Measurements from ENCODE around the gene ARHGAP1. TPM values are rescaled to one million over a fixed set of nuclear protein-coding genes. Genes with fewer than 3 reads are reported as not detected.
"Not testable (repeated sequence)": the region's sequence is repeated elsewhere in the genome, so short reads cannot be mapped to it uniquely, and the experiment has no call there.

ARHGAP1 gene
- total RNA-seq, 1 donor from 2014 or later: 31.9 TPM

- H3K36me3 Mint-ChIP-seq (ENCODE audit: low read depth): peaks cover 4% of the 10 kb centered on the region
- no peaks in the 10 kb centered on the region for H3K27me3 Mint-ChIP-seq (ENCODE audit: low read depth)
- TF ChIP-seq, protein P1, sequence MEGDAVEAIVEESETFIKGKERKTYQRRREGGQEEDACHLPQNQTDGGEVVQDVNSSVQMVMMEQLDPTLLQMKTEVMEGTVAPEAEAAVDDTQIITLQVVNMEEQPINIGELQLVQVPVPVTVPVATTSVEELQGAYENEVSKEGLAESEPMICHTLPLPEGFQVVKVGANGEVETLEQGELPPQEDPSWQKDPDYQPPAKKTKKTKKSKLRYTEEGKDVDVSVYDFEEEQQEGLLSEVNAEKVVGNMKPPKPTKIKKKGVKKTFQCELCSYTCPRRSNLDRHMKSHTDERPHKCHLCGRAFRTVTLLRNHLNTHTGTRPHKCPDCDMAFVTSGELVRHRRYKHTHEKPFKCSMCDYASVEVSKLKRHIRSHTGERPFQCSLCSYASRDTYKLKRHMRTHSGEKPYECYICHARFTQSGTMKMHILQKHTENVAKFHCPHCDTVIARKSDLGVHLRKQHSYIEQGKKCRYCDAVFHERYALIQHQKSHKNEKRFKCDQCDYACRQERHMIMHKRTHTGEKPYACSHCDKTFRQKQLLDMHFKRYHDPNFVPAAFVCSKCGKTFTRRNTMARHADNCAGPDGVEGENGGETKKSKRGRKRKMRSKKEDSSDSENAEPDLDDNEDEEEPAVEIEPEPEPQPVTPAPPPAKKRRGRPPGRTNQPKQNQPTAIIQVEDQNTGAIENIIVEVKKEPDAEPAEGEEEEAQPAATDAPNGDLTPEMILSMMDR (conservative IDR thresholded peaks at IDR 0.05): no peak
- no peak overlapping the region for H3K4me3 Mint-ChIP-seq
- DNase-seq (ENCODE audit: low read depth, low spot score): no peak
- no peak overlapping the region for H3K27ac Mint-ChIP-seq (ENCODE audit: unreplicated experiment)
- H3K9me3 Mint-ChIP-seq: no peaks in the 10 kb centered on the region
- peaks cover 4% of the 10 kb centered on the region for H3K4me1 Mint-ChIP-seq
These were observed 26.5 kb downstream of the ARHGAP1 start for GRCh38 chr11:46673713-46674462.

DNA sequence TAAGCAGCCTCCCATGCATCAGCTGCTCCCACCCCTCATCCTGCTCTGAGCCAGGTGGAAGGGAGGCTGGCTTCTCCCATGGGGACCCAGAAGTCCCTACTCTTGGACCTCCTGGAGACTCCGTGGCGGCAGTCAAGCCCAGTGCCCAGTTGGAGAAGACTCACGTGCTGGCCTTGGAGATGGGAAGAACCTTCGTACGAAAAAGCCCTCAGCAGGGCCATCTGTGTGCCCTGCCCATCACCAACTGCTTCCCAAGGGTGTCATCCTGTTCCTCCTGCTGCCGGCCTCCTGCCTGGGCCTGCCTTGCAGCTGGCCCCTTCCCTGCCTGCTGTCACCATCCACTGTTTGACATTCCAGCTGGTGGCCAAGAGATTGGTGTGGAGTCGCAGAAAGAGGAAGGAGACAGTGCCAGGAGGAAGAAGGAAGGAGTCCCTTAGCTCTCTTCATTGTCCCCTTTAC, 28.0 kb downstream of the ARHGAP1 start:
- Mint-ChIP-seq H3K27ac (ENCODE audit: unreplicated experiment) (no peak overlapping the region), H3K9me3 (no peaks in the 10 kb centered on the region), H3K4me3 (no peak overlapping the region), H3K4me1 (peaks cover 4% of the 10 kb centered on the region), H3K36me3 (ENCODE audit: low read depth) (peaks cover 6% of the 10 kb centered on the region), H3K27me3 (ENCODE audit: low read depth) (no peaks in the 10 kb centered on the region)
- no peak for DNase-seq (ENCODE audit: low read depth, low spot score)
- TF ChIP-seq, protein P1 (conservative IDR thresholded peaks at IDR 0.05): no peak

DNA sequence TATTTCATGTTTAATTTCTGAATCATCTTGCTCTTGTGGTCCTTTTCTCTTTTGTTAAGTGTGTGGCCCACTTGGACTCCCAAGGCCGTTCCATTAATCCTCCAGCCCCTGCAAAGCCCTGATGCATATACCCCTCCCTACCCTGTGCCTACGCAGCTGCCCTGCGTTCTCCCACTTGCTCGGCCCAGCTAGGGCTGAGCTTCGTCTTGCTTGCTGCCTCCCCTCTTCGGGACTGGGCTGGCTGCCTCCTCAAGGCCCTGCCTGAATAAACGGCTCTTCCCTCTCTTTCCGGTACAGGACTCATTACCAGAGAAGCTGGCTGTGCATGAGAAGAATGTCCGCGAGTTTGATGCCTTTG, 28.5 kb downstream of the ARHGAP1 start:
- Mint-ChIP-seq H3K36me3 (ENCODE audit: low read depth) (peaks cover 6% of the 10 kb centered on the region), H3K4me3 (no peak overlapping the region)

DNA sequence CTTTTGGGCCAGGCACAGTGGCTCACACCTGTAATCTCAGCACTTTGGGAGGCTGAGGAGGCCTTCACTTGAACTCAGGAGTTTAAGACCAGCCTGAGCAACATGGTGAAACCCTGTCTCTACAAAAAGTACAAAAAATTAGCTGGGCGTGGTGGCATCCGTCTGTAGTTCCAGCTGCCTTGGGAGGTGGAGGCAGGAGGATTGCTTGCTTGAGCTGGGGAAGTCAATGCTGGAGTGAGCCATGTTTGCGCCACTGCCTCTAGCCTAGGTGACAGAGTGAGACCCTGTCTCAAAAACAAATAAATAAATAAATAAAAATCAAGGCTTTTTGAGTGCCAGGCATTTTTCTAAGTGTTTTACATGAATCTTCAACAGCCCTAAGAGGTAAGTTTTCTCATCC, 29.9 kb downstream of the ARHGAP1 start:
- H3K27ac Mint-ChIP-seq (ENCODE audit: unreplicated experiment); H3K36me3 Mint-ChIP-seq (ENCODE audit: low read depth); DNase-seq (ENCODE audit: low read depth, low spot score); H3K9me3 Mint-ChIP-seq; H3K27me3 Mint-ChIP-seq (ENCODE audit: low read depth); H3K4me3 Mint-ChIP-seq; H3K4me1 Mint-ChIP-seq: not testable (repeated sequence)

More for the DNA sequence above, 28.5 kb downstream of the ARHGAP1 start:
- no peak for DNase-seq (ENCODE audit: low read depth, low spot score)
- Mint-ChIP-seq H3K27ac (ENCODE audit: unreplicated experiment) (no peak overlapping the region), H3K9me3 (no peaks in the 10 kb centered on the region), H3K27me3 (ENCODE audit: low read depth) (no peaks in the 10 kb centered on the region), H3K4me1 (peaks cover 4% of the 10 kb centered on the region)
- TF ChIP-seq, protein P1 (conservative IDR thresholded peaks at IDR 0.05): no peak

GRCh38 chr11:46669711-46670139, 30.7 kb downstream of the ARHGAP1 start:
- TF ChIP-seq, protein P1 (conservative IDR thresholded peaks at IDR 0.05): peak; percentile 25
- Mint-ChIP-seq H3K9me3 (no peaks in the 10 kb centered on the region), H3K36me3 (ENCODE audit: low read depth) (peaks cover 6% of the 10 kb centered on the region), H3K27ac (ENCODE audit: unreplicated experiment) (no peak overlapping the region), H3K4me3 (no peak overlapping the region), H3K27me3 (ENCODE audit: low read depth) (no peaks in the 10 kb centered on the region), H3K4me1 (peaks cover 2% of the 10 kb centered on the region)
- DNase-seq (ENCODE audit: low read depth, low spot score): no peak

DNA sequence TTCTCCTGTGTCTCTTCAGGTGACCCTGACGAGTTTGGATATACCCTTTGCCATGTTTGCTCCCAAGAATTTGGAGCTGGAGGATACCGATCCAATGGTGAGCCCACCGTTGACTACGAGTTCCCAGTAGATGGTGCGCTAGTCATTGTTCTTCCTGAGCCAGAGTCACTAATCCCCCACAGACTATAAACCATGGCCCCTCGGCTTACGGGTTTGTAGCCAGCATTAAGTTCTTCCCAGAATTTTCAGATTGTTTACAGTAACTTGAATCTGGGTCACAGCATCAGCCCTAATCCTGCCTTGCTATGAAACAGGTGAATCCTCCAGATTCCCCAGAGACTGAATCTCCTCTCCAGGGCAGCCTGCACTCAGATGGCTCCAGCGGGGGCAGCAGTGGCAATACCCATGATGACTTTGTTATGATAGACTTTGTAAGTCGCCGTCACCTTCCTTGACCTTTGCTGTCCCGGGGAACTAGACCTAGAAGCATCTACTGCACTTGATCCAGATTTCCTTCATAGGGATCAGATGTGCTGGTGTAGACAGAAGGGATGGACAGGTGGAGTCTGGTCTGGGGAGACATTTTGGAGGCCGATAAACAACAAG, 31.8 kb downstream of the ARHGAP1 start:
- TF ChIP-seq, protein P1 (conservative IDR thresholded peaks at IDR 0.05): no peak
- no peak for DNase-seq (ENCODE audit: low read depth, low spot score)
- H3K4me3 Mint-ChIP-seq: no peak overlapping the region

More for the DNA sequence above, 31.8 kb downstream of the ARHGAP1 start:
- no peaks in the 10 kb centered on the region for H3K9me3 Mint-ChIP-seq
- no peaks in the 10 kb centered on the region for H3K27me3 Mint-ChIP-seq (ENCODE audit: low read depth)
- H3K4me1 Mint-ChIP-seq: no peaks in the 10 kb centered on the region
- H3K36me3 Mint-ChIP-seq (ENCODE audit: low read depth): peaks cover 6% of the 10 kb centered on the region
- H3K27ac Mint-ChIP-seq (ENCODE audit: unreplicated experiment): peak overlapping the region; percentile 15

All from neural crest cell (in vitro differentiated cells).